ENCODE measurements around the gene LENEP. TPM values are rescaled to one million over a fixed set of nuclear protein-coding genes. Genes with fewer than 3 reads are reported as not detected.

Gene LENEP
- total RNA-seq, 1 donor from 2014 or later, result not detected

DNA sequence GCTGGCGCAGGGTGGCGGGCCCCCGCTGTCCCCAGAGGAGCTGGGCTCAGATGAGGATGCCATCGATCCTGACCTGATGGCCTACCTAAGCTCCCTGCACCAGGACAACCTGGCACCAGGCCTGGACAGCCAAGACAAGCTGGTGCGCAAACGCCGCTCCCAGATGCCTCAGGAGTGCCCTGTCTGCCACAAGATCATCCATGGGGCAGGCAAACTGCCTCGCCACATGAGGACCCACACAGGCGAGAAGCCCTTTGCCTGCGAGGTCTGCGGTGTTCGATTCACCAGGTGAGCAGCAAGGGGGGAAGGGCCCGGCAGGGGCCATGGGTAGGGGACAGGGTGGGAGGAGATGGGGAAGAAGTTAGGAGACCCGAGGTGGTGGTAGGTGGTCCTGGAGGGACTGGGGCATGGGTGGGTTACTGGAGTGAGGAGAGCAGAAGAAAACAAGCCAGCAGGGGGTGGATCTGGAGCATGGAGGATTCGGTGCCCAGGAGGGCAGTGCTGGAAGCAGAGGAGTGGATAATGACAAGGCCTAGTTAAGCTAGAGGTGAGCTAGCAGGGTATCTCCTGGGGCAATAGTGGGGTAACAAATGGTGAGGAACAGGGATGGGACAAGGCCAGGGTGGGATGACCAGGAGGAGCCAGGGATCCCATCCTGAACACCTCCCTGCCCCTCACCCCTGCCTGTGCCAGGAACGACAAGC lies 22.3 kb downstream of the LENEP start:
- DNase-seq (ENCODE audit: missing footprints), result no peak
- intact Hi-C loops (cut with DNase I), result loop anchor here (5.0 kb wide), 1 partner anchor 43 kb away; the partner anchor contains the start of genes CKS1B and SHC1
- no peak for ATAC-seq

DNA sequence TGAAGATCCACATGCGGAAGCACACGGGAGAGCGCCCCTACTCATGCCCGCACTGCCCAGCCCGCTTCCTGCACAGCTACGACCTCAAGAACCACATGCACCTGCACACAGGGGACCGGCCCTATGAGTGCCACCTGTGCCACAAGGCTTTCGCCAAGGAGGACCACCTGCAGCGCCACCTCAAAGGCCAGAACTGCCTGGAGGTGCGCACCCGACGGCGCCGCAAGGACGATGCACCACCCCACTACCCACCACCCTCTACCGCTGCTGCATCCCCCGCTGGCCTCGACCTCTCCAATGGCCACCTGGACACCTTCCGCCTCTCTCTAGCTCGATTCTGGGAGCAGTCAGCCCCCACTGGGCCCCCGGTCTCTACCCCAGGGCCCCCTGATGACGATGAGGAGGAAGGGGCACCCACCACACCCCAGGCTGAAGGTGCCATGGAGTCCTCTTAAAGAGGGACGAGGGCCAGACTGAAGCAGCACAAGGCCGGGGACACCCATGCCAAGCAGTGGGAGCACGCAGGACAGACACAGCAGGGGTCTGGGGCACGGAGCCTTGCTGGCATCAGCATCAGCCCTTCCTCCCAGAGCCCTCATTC lies 22.9 kb downstream of the LENEP start:
- DNase-seq (ENCODE audit: missing footprints), result no peak
- intact Hi-C loops (cut with DNase I), result loop anchor here (5.0 kb wide), 1 partner anchor 44 kb away; the partner anchor contains the start of genes CKS1B and SHC1
- no peak for ATAC-seq

DNA sequence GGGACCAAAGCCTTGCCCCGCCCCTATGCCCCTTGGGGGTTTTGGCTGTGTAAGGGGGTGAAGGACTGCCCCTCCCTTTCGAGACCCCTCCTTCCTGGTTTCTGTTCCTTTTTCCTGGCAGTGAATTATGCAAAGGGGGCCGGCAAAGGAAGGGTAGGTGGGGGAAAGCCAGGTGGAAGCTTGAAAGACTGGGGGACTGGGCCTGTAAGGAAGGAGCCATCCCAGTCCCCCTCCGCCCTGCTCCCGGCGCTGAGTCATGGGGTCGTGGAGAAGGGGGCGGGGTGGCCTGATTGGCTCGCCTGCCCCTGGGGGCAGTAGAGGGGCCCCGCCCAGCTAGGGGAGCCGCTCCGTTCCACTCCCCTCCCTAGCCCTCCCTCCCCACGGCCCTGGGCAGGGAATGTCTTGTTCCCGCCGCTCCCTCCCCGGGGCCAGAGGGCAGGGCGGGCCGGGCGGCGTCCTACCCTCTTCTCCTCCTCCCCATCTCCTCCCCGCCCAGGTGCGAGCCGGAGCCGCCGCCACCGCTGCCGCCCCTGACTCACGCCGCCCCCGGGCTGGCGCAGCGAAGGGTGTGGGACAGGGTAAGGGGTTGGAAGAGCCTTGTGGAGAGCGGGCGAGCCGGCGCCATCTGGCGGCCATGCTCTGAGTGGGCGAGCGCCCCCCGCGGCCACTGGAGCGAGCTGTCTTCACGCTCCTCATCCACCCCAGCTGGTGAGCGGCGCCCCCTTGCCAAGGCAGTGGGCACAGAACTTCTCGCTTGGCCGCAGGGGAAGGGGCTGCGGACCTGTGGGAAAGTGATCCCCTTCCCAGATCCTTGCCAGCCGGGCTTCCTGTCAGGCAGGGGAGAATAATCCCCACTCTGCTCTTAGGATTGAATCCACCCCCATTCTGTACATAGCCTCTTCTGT lies 23.9 kb downstream of the LENEP start:
- ATAC-seq (peak; percentile 93), DNase-seq (ENCODE audit: missing footprints) (peak; percentile 95)
- intact Hi-C loops (cut with DNase I), result loop anchor here (1.0 to 5.0 kb wide), 2 partner anchors 16 to 45 kb away; partner anchors contain the start of genes CKS1B and SHC1

- no peak for DNase-seq (ENCODE audit: missing footprints)
- intact Hi-C loops (cut with DNase I), result loop anchor here (1.0 to 5.0 kb wide), 2 partner anchors 17 to 46 kb away; partner anchors contain the start of genes CKS1B and SHC1
- ATAC-seq, result no peak
Measured at GRCh38 chr1:155017946-155018316, 24.5 kb downstream of the LENEP start.

DNA sequence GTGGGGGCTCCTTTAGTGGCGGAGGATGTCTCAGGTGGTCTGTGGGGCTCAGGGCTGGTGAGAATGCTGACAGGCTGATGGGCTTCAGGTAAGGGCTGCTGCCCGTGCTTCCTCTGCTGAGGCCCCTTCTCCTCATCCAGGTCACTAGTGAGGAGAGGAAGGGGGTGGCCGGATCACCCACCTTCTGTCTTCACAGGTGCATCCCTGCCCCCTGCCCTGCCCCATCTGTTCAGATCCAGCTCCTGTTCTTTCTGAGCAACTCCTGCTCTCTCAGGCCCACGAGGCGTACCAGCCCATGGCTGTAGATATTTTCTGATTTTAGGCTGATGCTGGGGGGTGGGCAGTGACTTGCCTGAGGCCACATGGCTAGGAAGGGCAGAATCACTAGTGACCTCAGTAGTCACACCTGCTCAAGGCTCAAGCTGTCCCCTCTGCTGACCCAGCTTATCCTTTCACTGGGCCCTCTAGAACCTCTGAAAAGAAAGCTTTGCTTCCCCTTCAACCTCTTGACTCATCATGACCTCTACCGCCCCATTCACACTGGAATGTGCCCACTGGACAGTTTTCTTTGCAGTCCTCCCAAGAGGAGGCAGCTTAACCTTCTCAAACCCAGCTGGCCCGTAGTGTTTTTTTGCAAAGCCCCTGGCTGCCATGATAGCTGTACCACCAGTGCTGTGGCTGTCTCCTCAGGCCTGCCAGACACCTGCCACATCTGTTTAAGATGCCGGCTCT lies 25.4 kb downstream of the LENEP start:
- intact Hi-C loops (cut with DNase I), result loop anchor here (5.0 kb wide), 1 partner anchor 46 kb away; the partner anchor contains the start of genes CKS1B and SHC1
- DNase-seq (ENCODE audit: missing footprints) (no peak), ATAC-seq (no peak)

GRCh38 chr1:155019377-155020245 lies 26.2 kb downstream of the LENEP start:
- ATAC-seq (no peak), DNase-seq (ENCODE audit: missing footprints) (no peak)
- intact Hi-C loops (cut with DNase I), result loop anchor here (5.0 kb wide), 1 partner anchor 47 kb away; the partner anchor contains the start of genes CKS1B and SHC1

GRCh38 chr1:155022136-155022926 lies 28.9 kb downstream of the LENEP start:
- DNase-seq (ENCODE audit: missing footprints) (no peak), ATAC-seq (no peak)
- intact Hi-C loops (cut with DNase I), result no loop called here

- DNase-seq (ENCODE audit: missing footprints), result no peak
- intact Hi-C loops (cut with DNase I), result no loop called here
- no peak for ATAC-seq
Measured at GRCh38 chr1:155022927-155023236, 29.5 kb downstream of the LENEP start.

GRCh38 chr1:155023627-155024026 lies 30.2 kb downstream of the LENEP start:
- DNase-seq (ENCODE audit: missing footprints) (no peak), ATAC-seq (no peak)
- intact Hi-C loops (cut with DNase I), result no loop called here

- intact Hi-C loops (cut with DNase I), result no loop called here
- ATAC-seq (no peak), DNase-seq (ENCODE audit: missing footprints) (no peak)
Measured at GRCh38 chr1:155024315-155024714, 30.9 kb downstream of the LENEP start.

GRCh38 chr1:155026154-155026553 lies 32.8 kb downstream of the LENEP start:
- DNase-seq (ENCODE audit: missing footprints) (no peak), ATAC-seq (no peak)
- intact Hi-C loops (cut with DNase I), result no loop called here

GRCh38 chr1:155026588-155026987 lies 33.2 kb downstream of the LENEP start:
- no peak for DNase-seq (ENCODE audit: missing footprints)
- ATAC-seq, result no peak
- intact Hi-C loops (cut with DNase I), result no loop called here

GRCh38 chr1:155029513-155030242 lies 36.3 kb downstream of the LENEP start:
- DNase-seq (ENCODE audit: missing footprints) (no peak), ATAC-seq (no peak)
- intact Hi-C loops (cut with DNase I), result no loop called here

- ATAC-seq (no peak), DNase-seq (ENCODE audit: missing footprints) (no peak)
- intact Hi-C loops (cut with DNase I), result no loop called here
Measured at GRCh38 chr1:155030243-155030795, 36.9 kb downstream of the LENEP start.

GRCh38 chr1:155030899-155031298 lies 37.5 kb downstream of the LENEP start:
- intact Hi-C loops (cut with DNase I), result no loop called here
- ATAC-seq (no peak), DNase-seq (ENCODE audit: missing footprints) (no peak)

- DNase-seq (ENCODE audit: missing footprints) (no peak), ATAC-seq (no peak)
- intact Hi-C loops (cut with DNase I), result no loop called here
Measured at GRCh38 chr1:155032886-155033285, 39.5 kb downstream of the LENEP start.
